Measurements from ENCODE around the gene ANGPTL2. TPM values are rescaled to one million over a fixed set of nuclear protein-coding genes. Genes with fewer than 3 reads are reported as not detected.

The ANGPTL2 gene
- total and polyA plus RNA-seq, 12 donors = 16.2 to 73.5 (median 42.9) TPM

- Histone ChIP-seq H3K36me3 (peaks cover 0 to 52% (median 15%) of the 10 kb centered on the region in 9 donors), H3K4me1 (peaks cover 0 to 49% (median 29%) of the 10 kb centered on the region in 9 donors), H3K27ac (no peak overlapping the region), H3K27me3 (no peaks in the 10 kb centered on the region), H3K9me3 (no peaks in the 10 kb centered on the region), H3K4me3 (no peak overlapping the region)
- TF ChIP-seq, protein P1, sequence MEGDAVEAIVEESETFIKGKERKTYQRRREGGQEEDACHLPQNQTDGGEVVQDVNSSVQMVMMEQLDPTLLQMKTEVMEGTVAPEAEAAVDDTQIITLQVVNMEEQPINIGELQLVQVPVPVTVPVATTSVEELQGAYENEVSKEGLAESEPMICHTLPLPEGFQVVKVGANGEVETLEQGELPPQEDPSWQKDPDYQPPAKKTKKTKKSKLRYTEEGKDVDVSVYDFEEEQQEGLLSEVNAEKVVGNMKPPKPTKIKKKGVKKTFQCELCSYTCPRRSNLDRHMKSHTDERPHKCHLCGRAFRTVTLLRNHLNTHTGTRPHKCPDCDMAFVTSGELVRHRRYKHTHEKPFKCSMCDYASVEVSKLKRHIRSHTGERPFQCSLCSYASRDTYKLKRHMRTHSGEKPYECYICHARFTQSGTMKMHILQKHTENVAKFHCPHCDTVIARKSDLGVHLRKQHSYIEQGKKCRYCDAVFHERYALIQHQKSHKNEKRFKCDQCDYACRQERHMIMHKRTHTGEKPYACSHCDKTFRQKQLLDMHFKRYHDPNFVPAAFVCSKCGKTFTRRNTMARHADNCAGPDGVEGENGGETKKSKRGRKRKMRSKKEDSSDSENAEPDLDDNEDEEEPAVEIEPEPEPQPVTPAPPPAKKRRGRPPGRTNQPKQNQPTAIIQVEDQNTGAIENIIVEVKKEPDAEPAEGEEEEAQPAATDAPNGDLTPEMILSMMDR (IDR thresholded peaks at IDR 0.05) = no peak
- 96 to 99% methylated on average over 4 of the region's 4 CpGs for WGBS, 2 donors
- intact Hi-C loops (cut with DNase I) = no loop called here
- no peak for ATAC-seq
- DNase-seq = no peak
Observed at GRCh38 chr9:127086771-127087170, 35.7 kb downstream of the ANGPTL2 start.

GRCh38 chr9:127085186-127085585 lies 37.2 kb downstream of the ANGPTL2 start:
- Histone ChIP-seq H3K27me3 (no peaks in the 10 kb centered on the region), H3K27ac (no peak overlapping the region), H3K36me3 (peaks cover 0 to 36% (median 8%) of the 10 kb centered on the region in 9 donors), H3K4me3 (no peak overlapping the region), H3K9me3 (no peaks in the 10 kb centered on the region), H3K4me1 (peaks cover 0 to 40% (median 15%) of the 10 kb centered on the region in 9 donors)
- intact Hi-C loops (cut with DNase I) = no loop called here
- 95 to 98% methylated on average over 2 of the region's 2 CpGs for WGBS, 2 donors
- DNase-seq = no peak
- ATAC-seq = no peak
- TF ChIP-seq, protein P1 (IDR thresholded peaks at IDR 0.05) = no peak

DNA sequence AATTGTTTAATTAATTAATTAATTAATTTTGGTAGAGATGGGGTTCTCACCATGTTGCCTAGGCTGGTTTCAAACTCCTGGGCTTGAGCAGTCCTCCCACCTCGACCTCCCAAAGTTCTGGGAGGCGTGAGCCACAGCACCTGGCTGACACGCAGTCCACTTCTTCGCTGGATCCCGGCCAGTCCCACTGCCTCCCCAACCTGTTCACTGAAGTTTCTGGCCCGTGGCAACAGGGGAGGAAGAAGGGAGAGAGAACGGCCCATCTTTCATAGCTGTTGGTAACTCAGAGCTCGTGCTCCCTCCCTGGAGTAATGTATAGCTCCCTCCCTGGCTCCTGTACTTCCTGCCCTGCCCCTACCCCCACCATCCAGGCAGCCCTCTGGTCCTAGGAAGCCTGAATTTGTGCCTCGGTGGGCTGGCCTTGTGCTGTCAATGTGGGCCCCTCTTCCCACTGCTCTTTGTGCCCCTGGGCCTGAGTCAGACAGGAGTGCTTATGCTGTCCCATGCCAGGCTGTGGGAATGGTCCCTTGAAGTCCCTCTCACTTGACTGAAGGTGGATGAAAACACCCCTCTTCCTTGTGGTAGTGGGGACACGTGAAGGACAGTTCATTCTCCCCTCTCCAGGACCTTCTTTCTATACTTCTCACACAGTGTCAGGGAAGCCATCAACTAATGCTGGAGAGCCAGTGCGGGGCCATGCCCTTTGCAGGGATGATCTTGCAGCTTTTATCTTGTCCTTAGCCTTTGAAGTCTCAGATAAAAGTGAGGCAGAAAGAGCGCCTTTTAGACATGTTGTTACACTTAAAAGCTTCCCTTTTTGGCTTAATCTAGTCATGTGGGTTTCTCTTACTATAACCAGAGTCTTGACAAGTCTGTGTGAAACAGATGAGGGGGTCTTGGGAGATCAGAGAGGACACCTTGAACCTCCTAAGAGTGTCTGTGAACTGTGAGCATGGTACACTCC lies 38.1 kb downstream of the ANGPTL2 start:
- TF ChIP-seq, protein P1 (IDR thresholded peaks at IDR 0.05) = no peak
- peaks cover 0 to 30% (median 8%) of the 10 kb centered on the region in 9 donors for H3K36me3 ChIP-seq
- H3K4me1 ChIP-seq = peaks cover 0 to 32% (median 15%) of the 10 kb centered on the region in 9 donors
- intact Hi-C loops (cut with DNase I) = no loop called here
- WGBS, 2 donors = 94 to 96% methylated on average over 12 of the region's 12 CpGs
- DNase-seq (no peak), ATAC-seq (no peak)
- no peak overlapping the region for H3K4me3 ChIP-seq
- H3K27ac ChIP-seq = peak overlapping the region in 1 of 10 donors; percentile 43
- no peaks in the 10 kb centered on the region for H3K27me3 ChIP-seq
- no peaks in the 10 kb centered on the region for H3K9me3 ChIP-seq

DNA sequence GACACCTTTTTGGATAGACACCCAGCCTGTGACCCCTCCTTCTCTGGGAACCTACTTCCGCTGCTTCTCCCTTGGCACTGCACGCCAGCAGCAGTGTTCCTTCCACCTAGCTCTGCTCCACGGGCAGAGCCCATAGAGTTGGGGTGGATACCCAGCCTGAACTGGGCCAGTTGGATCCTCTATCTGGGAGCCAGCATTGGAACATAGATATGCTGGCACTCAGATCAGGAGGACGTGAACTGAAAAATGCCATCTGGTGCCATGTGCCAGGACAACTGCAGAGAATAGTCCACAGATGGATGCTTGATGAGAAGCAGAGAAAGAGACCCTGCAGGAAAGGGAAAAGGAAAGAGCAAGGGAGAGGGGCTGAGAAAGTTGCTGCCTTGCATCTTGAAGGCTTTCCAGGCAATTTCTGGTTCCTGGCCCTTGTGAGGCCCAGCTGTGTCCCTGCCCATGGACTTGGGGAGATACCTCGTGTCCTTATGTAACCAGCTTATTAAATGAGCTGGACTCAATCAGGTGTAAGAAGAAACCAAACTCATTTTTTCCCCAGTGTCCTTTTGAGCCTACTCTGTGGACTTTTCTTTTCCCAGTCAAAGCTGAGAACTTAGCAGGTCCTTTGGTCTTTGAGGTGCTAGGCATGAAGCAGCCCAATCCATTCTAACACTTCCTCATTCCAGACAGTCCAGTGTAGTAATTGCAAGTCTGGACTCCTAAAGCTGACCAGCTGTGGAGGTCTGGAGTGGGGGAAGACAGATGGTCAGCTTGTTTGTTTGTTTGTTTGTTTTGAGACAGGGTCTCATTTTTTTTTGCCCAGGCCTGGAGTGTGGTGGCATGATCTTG lies 39.1 kb downstream of the ANGPTL2 start:
- WGBS, 2 donors = 56 to 64% methylated on average over 5 of the region's 5 CpGs
- peak overlapping the region in 4 of 10 donors; percentile 5 to 43 (median 21) for H3K27ac ChIP-seq

More for the DNA sequence above, 39.1 kb downstream of the ANGPTL2 start:
- DNase-seq (no peak), ATAC-seq (peak in 7 of 8 donors; percentile 2 to 81 (median 43))
- Histone ChIP-seq H3K27me3 (no peaks in the 10 kb centered on the region), H3K36me3 (peaks cover 0 to 20% (median 0%) of the 10 kb centered on the region in 9 donors), H3K4me3 (no peak overlapping the region), H3K4me1 (peaks cover 0 to 39% (median 16%) of the 10 kb centered on the region in 9 donors), H3K9me3 (no peaks in the 10 kb centered on the region)
- TF ChIP-seq, protein P1 (IDR thresholded peaks at IDR 0.05) = no peak
- intact Hi-C loops (cut with DNase I) = no loop called here

Measured in heart right ventricle (tissue), 16 donors.